CD4-positive, alpha-beta T cell treated with Interleukin-10 for 1 hour (primary cell): ENCODE data around the gene SNAI3.

Source experiments
- DNase-seq: peaks from one replicate; pipeline ENCODE4 v3.0.0-alpha.2; 2020

Gene SNAI3

GRCh38 chr16:88686439-88687253 is at the start of gene SNAI3:
TSS of gene SNAI3 (minus strand) at chr16:88686507. CDS start at chr16:88686406, 101 bp downstream.
- peak; percentile 87 for DNase-seq

DNA sequence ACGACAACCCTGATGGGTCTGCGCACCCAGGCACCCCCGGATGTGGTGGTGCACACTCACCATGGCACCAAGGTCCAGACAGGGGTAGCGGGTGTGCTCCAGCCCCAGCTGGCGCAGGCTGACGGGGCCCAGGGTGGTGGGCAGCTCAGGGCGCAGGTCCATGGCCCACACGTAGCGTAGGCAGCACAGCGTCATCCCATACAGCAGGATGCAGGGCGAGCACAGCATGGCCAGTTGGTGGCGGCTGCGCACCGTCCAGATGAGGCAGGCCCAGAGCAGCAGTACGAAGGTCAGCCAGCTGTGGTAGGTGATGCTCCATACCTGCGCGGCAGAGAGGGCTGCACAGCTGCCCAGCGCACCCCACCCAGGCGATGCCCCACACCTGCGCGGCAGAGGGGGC is 49.8 kb upstream of the SNAI3 start:
- no peak for DNase-seq

DNA sequence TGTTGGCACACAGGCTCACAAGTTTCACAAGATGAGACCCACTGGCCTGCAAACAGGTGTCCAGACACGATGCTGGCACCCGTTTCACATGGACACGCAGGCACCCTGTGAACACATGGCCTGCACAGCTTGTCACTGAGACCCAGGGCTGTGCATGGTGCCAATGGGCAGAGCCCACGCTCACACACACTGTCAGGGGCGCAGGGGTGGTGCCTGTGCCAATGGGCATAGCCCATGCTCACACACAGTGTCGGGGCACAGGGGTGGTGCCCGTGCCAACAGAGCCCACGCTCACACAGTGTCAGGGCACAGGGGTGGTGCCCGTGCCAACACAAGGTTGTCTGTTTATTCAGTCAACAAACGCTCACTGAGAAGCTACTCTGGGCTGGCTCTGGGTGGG is 49.3 kb upstream of the SNAI3 start:
- DNase-seq: no peak

GRCh38 chr16:88735121-88735520 is 48.8 kb upstream of the SNAI3 start:
- no peak for DNase-seq

DNA sequence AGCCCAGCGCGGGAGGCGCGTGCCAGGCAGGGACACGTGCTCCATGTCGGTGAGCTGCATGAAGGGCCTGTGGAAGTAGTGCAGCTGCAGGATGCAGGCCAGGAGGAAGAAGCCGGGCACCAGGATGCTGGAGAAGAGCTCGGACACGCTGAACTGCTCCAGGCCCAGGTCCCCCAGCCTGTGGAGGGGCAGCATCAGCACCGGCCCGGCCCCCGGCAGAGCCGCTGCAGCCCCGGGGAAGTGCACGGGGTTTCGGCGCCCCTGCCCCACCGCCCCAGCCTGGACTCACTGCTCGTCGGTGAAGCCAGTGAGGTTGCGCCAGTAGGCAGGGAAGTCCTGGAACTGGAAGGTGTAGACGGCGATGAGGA is 48.0 kb upstream of the SNAI3 start:
- no peak for DNase-seq

- DNase-seq: no peak
Observed at GRCh38 chr16:88733630-88734360, 47.5 kb upstream of the SNAI3 start.

GRCh38 chr16:88732961-88733294 is 46.6 kb upstream of the SNAI3 start:
- DNase-seq: no peak

- DNase-seq: no peak
Observed at GRCh38 chr16:88732172-88732960, 46.1 kb upstream of the SNAI3 start.

- no peak for DNase-seq
Observed at GRCh38 chr16:88731699-88732098, 45.4 kb upstream of the SNAI3 start.

- no peak for DNase-seq
Observed at GRCh38 chr16:88730632-88731607, 44.6 kb upstream of the SNAI3 start.

DNA sequence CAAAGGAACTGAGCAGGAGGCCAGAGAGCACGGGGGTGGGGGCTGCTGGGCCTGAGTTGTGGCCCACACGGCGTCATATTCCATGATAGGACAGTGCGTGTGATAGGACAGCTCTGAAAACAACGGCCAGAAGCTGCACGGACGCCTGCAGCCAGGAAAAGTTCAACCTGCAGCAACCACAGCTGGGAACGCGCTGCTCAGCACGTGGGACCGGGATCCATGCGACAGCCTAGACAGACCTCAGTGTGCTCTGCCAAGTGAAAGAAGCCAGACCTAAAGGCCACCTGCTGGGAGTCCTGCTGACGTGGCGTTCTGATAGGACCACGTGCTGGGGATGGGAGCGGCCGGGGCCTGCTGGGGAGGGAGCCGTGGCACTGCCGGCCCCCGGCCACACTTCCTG is 41.6 kb upstream of the SNAI3 start:
- DNase-seq: no peak

GRCh38 chr16:88726981-88727380 is 40.7 kb upstream of the SNAI3 start:
- no peak for DNase-seq

DNA sequence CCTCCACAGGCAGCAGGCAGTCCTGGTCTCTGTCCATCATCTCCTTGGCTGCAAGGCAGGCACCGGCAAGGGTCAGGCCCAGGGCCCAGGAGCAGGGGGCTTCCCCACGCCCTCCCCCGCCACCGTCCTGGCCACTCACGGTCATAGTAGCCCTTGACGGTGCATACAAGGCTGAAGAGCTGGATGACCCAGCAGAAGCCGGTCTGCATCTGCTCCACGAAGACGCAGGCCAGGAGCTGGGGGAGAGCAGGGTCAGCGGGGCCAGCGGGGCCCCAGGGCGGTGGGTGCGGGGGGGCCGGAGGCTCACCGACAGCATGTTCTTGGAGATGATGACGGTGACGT is 40.1 kb upstream of the SNAI3 start:
- DNase-seq: no peak

GRCh38 chr16:88725609-88726407 is 39.5 kb upstream of the SNAI3 start:
- DNase-seq: no peak

DNA sequence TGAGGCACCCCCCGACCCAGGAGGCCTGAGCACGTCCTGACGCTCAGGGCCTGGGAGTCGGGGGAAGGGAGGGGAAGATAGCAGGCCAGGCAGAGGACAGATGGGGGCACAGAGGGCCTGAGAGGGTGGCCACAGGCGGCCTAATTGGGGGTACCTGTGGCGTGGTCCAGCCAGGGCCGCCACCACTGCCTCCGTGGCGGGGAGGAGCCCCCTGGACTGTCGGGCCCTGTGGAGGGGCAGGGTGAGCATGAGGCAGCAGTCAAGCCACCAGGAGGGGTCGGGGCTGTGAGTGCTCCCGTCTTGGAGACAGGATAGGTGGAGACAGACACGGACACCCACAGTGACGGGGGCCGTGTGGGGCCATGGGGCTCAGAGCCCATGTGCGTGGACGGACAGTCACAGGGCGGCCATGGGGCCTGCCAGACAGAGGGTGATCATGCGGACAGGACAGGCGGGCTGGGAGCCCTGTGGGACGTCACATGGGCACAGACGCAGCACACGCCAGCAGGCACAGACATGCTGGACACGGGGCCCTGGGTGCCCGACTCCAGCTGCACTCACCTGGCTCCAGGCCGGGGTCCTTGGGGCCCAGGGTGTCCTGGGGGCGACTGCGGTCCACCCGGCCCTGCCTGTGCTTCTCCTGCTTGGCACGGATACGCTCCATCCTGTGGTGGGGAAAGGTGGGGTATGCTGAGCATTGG is 38.7 kb upstream of the SNAI3 start:
- DNase-seq: no peak

DNA sequence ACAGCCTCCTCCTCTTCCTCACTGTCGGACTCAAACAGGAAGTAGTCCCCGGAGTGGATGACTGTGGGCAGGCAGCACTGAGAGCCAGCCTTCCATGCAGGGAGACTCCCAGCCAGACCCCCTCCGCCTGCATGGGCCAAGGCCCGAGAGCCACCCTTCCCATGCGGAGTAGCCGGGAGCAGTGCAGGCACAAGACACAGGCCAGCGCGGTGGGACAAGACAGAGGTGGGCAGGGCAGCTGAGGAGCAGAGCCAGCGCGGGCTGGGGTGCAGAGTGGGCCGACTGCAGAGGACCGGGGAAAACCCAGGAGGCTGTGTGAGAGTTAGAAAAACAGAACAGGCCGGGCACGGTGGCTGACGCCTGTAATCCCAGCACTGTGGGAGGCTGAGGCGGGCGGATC is 37.6 kb upstream of the SNAI3 start:
- DNase-seq: no peak

DNA sequence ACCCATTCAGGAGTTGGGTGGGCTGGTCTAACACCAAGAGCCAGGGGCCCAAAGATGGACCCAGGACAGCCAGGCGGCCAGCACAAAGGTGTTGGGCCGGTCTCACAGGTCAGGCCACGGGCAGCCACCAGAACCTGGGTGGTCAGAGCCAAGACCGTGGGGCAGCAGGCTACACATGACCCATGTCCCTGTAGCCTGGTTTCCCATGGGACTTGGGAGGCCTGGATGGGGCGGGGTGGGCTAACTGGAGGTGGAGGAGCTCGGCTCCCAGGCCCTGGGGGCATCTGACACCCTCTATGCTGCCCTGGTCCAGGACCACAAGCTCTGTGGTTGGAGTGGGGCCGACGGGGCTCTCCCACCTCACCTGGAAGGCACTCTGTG is 37.2 kb upstream of the SNAI3 start:
- no peak for DNase-seq

GRCh38 chr16:88722784-88723506 is 36.6 kb upstream of the SNAI3 start:
- no peak for DNase-seq

- no peak for DNase-seq
Observed at GRCh38 chr16:88721815-88722755, 35.8 kb upstream of the SNAI3 start.
